ENCODE data around the gene GLYR1.

GLYR1 gene

DNA sequence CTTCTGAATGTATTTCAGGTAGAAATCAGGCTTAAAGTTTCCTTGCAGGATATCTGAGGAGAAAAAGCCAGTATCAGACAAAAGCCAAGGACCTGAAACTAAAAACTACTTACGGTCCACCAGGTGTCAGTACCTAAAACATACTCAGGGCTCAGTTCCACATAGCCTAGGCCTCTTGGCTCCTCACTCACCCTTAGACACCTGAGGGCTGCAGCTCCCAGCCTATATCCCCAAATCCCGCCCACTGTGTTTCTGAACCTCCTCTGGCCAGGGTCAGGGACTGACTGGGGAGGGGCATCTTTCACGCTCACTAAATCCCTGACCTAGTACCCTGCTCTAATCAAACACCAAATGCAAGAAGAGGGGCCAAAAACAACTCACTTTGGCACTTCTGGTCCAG is 35.8 kb downstream of the GLYR1 start:
- DNase-seq (ENCODE audit: low spot score) (no peak), FAIRE-seq (no peak)

DNA sequence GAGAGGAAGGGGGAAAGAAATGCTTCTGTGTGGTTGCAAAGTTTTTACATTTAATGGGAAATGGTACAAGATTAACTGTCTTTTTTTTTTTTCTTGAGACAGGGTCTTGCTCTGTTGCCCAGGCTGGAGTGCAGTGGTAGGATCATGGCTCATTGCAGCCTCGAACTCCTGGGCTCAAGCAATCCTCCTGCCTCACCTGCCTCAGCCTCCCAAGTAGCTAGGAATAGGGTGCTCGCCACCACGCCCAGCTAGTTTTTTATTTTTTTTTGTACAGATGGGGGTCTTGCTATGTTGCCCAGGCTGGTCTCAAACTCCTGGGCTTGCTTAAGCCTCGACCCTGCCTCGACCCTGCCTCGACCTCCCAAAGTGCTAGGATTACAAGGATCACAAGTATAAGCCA is 40.8 kb downstream of the GLYR1 start:
- no peak for FAIRE-seq
- no peak for DNase-seq (ENCODE audit: low spot score)

DNA sequence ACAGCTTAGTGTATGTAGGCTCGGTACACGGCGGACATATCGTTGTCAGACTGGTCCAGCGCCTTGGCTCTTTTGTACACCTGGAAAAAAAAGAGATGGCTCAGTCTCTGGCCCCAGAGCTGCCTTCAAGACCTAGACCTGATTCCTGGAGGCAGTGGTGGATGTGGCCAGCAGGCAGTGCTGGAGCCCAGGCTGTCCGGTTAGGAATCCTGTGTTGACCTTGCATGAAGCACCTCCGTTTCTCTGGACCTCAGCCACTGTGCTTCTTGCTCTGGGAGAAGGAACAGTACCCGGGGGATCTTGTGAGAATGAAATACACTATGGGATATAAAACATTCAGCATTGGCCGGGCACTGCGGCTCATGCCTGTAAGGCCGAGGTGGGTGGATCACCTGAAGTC is 41.9 kb downstream of the GLYR1 start:
- no peak for DNase-seq (ENCODE audit: low spot score)
- FAIRE-seq: no peak

DNA sequence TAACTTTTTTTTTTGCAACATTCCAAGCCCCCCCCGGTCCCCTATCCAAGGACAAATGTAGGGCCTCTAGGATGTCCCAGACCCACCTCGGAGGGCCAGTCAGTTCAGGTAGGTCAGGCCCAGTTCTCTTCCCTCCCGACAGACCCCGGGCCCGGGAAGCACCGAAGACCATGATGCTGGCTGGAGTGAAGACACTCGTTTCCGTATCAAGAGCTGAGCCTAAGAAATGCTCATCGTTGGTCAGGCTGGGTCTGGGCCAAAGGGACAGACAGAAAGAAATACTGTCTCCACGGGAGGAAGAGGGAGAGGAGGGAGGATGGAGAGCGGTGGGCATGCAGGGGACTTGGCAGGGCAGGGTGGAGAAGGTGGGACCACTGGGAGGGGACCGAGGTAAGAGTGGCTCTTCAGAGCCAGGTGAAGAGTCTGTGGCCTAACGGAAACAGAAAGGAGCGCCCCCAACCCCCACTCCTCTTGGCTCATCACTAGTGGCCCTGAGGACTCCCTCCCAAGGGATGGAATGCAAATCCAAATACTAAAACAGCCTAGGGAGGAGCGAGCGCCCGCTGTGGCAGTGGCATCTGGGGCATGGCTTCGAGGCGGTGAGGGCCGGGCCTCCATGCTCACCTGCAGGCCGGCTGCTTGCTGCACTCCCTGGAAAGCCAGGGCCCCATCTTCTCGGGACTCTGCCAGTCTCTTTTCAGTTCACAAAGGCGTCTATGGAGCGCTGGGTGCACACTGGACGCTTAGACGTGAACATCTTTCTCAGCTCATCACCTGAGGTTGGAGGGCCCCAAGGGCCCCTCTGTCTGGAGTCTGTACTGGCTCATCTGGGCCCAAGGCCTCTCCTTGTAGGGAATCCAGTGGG is 43.0 kb downstream of the GLYR1 start:
- FAIRE-seq (no peak), DNase-seq (ENCODE audit: low spot score) (no peak)

DNA sequence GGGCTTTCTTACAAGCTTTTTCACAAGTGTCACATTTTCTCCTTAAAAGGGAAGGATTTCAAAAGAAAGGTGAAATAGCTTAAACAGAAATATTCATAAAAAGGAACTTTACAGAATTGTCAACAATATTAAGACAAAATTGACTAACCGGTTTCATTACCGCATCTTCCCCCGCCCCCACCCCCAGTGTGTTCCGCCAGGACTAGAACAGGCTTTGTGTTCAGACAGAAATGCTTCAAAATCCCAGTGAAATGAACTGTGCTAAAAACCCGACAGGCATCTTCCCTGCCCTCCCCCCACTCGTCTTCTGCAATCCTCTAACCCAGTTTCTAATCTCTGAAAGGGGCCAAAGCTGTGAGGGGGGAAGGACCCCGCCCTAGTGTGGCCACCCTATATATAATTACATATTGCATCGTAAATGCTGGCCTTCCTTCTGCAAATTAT is 43.7 kb downstream of the GLYR1 start:
- DNase-seq (ENCODE audit: low spot score) (no peak), FAIRE-seq (no peak)

DNA sequence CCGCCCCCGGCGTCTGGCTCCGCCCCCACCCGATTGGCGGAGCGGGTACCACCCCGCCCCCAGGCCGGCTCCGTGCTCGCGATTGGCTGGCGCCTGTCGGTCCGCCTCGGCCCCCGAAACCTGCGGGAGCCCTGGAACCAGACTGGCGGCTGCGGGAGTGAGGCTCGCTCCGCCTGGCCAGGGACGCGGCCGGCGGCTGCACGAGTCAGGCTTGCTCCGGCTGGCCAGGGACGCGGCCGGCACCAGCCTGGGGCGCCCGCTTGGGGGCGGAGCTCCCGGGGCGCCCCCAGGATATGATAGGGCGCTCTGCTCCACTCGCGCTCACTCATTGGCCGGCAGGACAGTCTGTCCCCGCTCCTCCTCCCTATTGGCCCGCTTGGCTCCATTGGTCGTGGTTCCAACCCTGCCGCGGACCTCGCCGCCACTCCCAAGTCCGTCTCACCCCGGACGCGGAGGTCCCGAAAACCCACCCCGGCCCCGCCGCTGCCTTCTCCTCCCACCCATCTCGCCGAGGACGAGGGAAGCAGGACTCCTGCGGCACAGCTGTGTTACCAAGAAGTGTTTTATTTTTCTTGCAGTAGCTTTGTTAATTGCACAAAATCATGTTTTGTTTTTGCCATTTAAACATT is 44.3 kb downstream of the GLYR1 start:
- peak; percentile 99 for DNase-seq (ENCODE audit: low spot score)
- FAIRE-seq: peak; percentile 94

DNA sequence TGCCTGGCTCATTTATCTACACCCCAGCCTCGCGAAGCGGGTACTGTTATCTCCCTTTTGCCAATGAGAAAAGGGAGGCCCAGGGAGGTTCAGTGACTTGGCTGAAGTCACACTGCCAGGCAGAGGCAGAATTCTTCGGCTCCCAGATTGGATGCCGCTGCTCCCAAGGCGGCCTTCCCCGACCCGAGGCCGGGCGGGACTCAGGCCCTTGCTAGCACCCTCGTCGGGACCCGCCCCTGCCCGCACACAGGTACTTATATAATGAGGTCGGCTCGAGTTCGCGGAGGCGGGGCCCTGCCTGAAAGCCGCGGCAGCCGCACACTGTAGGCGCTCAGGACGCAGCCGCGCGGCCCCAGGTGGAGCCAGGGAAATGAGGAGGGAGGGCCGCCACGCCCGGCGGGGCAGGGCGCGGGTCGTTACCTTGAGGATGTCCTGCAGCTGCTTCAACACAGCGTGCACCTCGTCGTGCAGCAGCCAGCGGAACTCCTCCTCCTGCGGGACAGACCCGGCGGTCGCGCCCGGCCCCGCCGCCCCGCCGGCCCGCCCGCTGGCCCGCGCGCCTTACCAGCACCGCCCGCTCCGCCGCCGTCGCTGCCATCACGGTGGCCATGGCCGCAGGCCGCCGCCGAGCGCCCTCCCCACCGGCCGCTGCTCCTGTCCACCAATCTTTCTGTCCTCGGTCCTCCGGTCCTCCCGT is 45.0 kb downstream of the GLYR1 start, which contains the start of gene ROGDI:
Gene ROGDI, minus strand, starts transcription at position 672 of the 697 bp plus-strand sequence. Its CDS starts 62 bp downstream, at position 610.
- DNase-seq (ENCODE audit: low spot score): peak; percentile 83
- FAIRE-seq: peak; percentile 65

DNA sequence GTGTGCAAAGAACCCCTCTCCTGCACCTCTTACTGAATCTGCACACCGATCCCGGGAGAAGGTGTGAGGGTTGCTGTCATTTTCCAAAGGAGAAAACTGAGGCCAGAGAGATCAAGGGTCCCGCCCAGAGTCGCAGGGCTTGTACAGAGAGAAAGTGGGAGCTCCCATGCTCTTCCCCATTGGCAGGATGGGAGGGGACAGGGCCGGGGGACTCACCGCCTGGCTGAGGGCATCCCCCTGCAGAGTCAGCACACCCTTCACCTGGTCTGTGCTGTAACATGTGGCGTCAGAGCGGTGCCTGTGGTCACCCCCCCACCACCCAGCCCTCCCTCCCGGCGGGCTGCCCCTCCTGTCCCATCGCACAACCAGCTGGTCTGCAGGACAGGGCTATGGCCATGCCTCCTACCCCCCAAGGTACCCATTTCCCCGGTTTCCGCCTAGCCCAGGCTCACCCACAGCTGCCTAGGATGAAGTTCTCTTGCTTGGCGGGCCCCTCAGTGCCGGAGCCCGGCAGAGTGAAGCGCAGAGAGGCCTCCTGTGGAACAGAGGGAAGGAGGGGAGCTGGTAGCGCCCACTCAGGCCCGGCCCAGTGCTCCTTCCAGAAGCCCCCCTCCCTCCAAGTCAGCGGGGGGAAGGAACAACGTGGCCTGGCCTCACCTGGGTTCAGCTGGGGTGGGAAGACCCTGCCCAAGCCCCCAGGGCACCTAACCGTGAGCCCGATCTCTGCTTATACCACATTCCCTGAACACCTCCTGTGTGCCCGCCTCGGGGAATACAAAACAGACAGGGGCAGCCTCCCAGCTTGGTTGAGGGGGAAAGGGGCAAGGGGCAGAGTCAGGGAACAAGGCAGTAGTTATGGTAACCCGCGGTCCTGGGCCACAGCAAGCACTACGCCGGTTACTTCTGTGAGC is 45.8 kb downstream of the GLYR1 start:
- FAIRE-seq (no peak), DNase-seq (ENCODE audit: low spot score) (peak; percentile 19)

DNA sequence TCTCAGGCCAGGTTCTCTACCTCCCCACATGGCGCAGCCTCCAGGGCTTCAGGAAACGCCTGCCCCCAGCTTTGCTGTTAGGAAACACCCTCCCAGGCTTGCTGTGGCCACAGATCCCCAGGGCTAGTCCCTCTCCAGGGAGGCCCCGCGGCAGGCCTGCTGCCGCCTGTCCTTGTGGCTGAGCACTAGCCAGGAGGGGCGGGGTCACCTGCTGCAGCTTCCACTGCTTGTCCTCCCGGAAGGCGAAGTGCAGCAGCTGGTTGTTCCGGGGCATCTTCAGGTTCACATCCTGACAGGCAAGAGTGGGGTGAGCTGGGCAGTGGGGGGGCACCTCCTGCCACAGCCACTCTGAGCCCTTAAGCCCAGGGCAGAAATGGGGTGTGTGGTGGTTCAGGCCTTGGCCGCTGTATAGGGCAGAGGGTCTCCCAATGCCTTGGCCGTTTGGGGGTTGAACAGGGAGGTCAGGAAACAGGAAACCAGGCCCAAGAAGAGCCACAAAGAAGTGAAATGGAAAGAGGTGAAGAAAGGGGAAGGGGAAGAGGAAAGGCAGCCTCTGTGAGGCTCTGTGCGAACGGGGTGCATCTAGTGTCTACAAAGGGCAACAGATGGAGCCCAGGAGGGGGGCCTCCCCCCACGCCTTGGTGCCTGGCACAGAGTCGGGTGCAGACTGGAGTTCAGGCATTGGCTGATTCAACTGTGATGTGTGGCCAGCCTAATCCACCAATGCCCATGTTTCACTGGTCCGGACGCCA is 46.6 kb downstream of the GLYR1 start:
- DNase-seq (ENCODE audit: low spot score) (no peak), FAIRE-seq (no peak)

DNA sequence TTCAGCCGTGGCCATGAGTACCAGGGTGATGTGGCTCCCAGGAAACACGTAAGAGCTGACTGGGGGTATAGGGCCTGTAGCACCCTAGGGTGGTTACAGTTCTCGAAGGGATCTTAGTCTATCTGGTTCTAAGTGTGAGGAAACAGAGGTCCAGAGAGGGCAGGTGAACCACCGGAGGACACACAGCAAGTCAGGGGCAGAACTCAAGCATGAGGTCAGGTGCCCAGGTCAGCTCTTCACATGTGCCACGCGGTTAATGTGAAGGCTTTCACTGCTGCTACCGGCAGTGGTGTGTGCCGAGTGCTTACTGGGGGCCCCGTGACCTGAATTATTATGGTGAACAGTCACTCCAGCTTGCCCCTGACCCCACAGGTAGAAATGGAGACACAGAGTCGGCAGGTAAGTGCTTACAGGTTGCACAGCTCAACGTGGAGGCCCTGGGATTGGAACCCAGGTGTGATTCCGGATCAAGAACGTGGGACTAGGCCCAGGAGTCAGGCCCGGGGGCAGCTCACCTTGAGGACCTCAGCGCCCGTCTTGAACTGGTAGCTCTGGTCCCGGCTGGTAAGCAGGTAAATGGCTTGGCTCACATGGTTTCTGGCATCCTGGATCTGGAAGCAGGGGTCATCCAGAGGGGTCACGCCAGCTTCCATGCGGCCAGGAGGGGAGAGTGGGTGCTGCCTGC is 47.8 kb downstream of the GLYR1 start:
- DNase-seq (ENCODE audit: low spot score) (no peak), FAIRE-seq (peak; percentile 69)

DNA sequence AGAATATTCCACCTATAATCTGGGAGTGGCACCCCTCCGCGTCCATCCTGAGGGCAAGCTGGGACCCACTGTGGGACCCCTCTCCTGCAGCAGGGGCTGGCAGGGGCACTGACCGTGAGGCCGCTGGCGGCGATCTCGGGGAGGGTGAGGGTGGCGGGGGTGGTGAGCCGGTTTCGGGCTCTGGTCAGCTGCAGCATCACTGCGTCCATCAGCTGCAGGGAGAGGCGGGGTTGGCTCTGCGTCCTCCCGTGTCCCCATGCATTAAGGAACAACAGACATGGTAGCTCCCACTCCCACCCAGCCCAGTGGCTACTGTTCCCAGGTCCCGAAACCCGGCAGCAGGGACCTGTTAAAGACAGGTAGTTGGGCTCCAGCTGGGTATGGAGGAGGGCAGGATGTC is 48.6 kb downstream of the GLYR1 start:
- FAIRE-seq (no peak), DNase-seq (ENCODE audit: low spot score) (no peak)

DNA sequence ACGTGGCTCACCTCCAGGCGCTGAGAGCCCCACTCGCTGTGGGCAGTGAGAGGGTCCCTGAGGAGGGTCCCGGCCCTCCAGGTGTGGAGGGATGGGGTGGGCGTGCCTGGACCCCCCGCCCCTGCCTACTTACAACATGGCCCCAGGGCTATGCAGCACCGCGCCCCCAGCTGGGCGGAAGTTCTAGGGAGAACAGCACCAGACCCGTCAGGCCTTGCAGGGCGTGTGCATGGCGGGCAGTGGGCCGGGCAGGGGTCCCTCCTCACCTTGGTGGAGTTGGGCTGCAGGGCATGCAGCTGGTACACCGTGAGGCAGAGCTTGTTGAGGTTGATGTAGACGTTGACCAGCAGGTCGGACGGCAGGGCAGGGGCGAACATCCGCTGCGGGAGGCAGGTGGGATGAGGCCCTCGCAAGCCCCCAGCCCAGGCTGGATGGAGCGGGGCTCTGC is 49.3 kb downstream of the GLYR1 start:
- DNase-seq (ENCODE audit: low spot score): no peak
- no peak for FAIRE-seq

DNA sequence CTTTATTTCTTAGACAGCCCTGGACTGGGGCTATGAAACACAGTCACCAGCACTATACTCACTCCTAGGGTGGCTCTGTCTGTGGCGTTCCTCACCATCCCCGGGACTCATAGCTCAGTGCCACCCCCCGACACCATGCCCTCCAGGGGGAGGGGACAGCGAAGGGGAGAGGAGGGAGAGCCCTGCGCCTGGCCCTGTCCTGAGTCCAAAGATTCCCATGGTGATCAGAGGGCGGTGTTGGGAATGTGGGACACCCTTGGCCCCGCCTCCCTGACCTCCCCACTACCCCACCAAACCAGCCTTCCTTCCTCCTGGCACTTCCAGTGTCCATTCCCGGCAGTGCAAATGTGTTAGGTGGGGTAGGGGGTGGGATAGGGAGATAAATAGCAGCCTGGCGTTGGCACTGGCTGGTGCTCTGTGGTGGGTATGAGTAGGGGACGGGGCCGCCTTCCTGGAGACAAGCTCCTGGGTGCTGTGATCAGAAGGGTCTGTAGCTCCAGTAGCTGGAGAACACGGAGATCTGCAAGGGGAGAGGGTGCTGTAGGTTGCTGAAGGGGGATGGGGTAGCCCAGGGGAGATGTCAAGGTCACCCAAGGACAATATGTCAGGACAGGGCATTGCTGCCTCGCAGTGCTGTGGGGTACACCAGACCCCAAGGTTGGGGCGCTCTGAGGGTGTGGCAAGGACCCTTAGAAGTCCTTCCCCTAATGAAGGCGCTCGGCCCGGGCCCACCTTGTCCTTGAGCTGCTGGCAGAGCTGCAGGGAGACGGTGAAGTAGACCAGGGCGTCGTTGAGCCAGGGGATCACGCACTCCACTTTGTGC is 49.9 kb downstream of the GLYR1 start:
- DNase-seq (ENCODE audit: low spot score) (no peak), FAIRE-seq (no peak)

DNA sequence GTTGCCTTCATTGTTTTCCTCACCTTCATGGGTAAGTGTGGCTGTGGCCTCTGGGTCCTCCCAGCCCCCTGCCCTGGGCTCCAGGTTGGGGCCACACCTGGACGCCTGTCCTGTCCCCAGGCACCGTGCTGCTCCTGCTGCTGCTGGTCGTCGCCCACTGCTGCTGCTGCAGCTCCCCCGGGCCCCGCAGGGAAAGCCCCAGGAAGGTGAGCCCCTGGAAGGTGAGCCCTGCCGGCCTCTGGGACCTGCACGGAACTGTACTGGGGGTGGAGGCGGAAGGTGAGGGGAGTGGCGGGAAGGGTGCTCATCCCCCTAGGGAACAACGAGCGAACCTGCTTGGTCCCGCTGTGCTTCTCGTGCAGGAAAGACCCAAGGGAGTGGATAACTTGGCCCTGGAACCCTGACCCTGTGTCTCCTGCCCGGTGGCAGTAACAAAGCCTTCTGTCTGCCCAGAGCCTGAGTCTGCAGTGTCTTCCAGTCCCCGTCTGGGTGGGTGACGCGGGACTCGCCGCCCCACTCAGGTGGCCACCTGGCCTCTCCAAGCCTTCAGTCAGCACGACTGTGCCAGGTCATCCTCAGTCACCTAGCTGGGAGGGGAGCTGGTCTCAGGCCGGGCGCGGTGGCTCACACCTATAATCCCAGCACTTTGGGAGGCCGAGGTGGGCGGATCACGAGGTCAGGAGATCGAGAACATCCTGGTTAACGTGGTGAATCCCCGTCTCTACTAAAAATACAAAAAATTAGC is 51.1 kb downstream of the GLYR1 start:
- FAIRE-seq: no peak
- no peak for DNase-seq (ENCODE audit: low spot score)

DNA sequence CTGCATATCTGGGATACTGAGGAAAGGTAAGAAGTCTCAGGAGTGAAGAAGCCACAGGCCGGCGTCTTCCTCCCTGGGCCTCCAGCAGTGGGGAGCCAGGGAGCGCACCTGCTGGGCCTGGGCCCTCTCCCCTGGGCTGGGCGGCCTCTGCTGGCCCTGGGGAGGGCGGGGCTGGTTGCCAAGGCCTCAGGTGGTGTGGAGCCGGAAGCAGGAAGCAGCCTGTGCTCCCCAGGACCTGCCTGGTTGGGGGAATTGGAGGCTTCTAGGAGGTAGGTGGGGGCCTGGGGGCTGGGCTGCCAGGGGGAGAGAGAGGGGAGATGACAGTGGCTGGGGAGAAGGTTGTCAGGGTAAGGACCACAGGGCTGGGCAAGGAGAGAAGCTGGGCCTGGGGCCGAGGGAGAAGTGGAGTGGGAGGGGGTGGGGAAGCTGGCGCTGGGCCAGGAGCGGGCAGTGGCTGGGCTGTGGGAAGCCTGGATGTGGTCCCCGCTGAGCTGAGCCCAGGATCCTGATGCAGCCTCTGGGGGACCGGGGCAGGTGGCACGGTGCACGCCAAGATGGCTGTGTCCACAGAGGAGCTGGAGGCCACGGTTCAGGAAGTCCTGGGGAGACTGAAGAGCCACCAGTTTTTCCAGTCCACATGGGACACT is 51.8 kb downstream of the GLYR1 start, which contains the start of gene SMIM22:
Gene SMIM22, plus strand, starts transcription at position 189 of the 647 bp plus-strand sequence. Its CDS starts 366 bp downstream, at position 555.
- DNase-seq (ENCODE audit: low spot score) (no peak), FAIRE-seq (no peak)

DNA sequence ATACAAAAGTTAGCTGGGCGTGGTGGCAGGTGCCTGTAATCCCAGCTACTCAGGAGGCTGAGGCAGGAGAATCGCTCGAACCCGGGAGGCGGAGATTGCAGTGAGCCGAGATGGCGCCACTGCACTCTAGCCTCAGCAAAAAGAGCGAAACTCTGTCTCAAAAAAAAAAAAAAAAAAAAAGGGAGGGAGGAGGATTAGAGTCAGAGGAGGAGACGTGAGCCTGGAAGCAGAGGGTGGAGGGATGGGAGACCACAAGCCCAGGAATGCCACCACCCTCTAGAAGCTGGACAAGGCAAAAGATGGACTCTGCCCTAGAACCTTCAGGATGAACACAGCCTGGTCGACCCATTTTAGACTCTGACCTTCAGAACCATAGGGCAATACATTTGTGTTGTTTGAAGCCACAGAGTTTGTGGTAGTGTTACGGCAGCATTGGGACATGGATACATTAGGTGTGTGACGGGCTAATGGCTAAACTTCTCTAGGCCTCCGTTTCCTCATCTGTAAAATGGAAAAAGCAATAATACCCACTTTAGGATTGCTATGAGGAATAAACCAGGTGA is 54.1 kb downstream of the GLYR1 start:
- FAIRE-seq (no peak), DNase-seq (ENCODE audit: low spot score) (no peak)

DNA sequence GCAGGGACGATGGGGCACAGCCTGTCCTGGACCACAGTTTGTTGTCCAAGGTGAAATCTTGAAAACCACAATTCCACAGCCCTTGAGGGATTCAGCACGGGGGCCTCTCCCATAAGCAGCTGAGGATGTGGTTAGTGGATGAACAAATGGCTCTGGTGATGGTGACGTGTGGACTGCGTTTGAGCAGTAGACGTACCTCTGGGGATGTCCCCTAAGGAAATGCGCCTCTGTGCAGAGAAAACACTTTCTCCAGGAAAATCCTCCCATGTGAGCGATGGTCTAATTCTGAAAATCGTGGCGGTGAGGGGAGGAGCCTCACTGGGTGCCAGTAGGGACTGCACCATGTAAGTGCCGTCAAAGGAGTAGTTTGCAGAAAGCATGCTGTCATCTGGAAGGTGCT is 56.2 kb downstream of the GLYR1 start:
- FAIRE-seq (no peak), DNase-seq (ENCODE audit: low spot score) (no peak)

Measured in urothelium cell line (cell line).